Activated CD4-positive, alpha-beta memory T cell treated with anti-CD3 and anti-CD28 coated beads, Interleukin-2, amount 10 ng/mL, durations not matched to agents 7 days and 5 days (primary cell): Measurements from ENCODE around the gene CREB1. TPM values are rescaled to one million over a fixed set of nuclear protein-coding genes. Genes with fewer than 3 reads are reported as not detected.

Experiments
- CTCF ChIA-PET: fragments of 350-600 bp; sonication (Branson Sonifier 250); formaldehyde crosslinking; loops from one replicate; lab custom pipeline; 2021; ENCODE audit warnings: antibody characterized with exemption, inconsistent platforms; lab: Charles Lee
- POLR2A ChIA-PET: fragments of 350-600 bp; sonication (Branson Sonifier 250); formaldehyde crosslinking; loops from one replicate; lab custom pipeline; 2021; ENCODE audit warnings: antibody characterized with exemption; lab: Charles Lee
- DNase-seq: peaks from one replicate; pipeline ENCODE4 v3.0.0-alpha.2; 2020
- H3K27ac Mint-ChIP-seq: one replicate; pipeline ENCODE4 v1.8.0; 2021; ENCODE audit warnings: mild to moderate bottlenecking, mixed read lengths
- H3K27me3 Mint-ChIP-seq: one replicate; pipeline ENCODE4 v1.8.0; 2021; ENCODE audit warnings: mixed read lengths
- H3K36me3 Mint-ChIP-seq: one replicate; pipeline ENCODE4 v1.8.0; 2021; ENCODE audit warnings: low read depth, mixed read lengths
- H3K4me1 Mint-ChIP-seq: one replicate; pipeline ENCODE4 v1.8.0; 2021; ENCODE audit warnings: mixed read lengths
- H3K4me3 Mint-ChIP-seq: one replicate; pipeline ENCODE4 v1.8.0; 2021; ENCODE audit warnings: mild to moderate bottlenecking, mixed read lengths
- H3K9me3 Mint-ChIP-seq: one replicate; pipeline ENCODE4 v1.8.0; 2021; ENCODE audit warnings: mixed read lengths
- total RNA-seq, 2 experiments: library from RNA; stranded (reverse); gene quantifications; one replicate each; pipeline ENCODE4 v1.2.3, GENCODE V29; 2021

Gene CREB1
- total RNA-seq, 2 experiments from 2014 or later = 91.3 to 99.1 TPM

GRCh38 chr2:207561386-207562080 is 31.8 kb downstream of the CREB1 start:
- Mint-ChIP-seq H3K27ac (no peak overlapping the region), H3K36me3 (peaks cover 51% of the 10 kb centered on the region)
- CTCF ChIA-PET = no interaction called here

GRCh38 chr2:207565736-207566500 is 36.2 kb downstream of the CREB1 start:
- H3K36me3 Mint-ChIP-seq = peaks cover 64% of the 10 kb centered on the region

More at GRCh38 chr2:207561386-207562080, 31.8 kb downstream of the CREB1 start:
- H3K4me1 Mint-ChIP-seq = peaks cover 4% of the 10 kb centered on the region
- H3K9me3 Mint-ChIP-seq = no peaks in the 10 kb centered on the region
- no peaks in the 10 kb centered on the region for H3K27me3 Mint-ChIP-seq
- no peak overlapping the region for H3K4me3 Mint-ChIP-seq
- DNase-seq = no peak
- POLR2A ChIA-PET = interaction anchor here (1.0 kb wide), 1 partner anchor 11 kb away, joined by 3 read pairs; no protein-coding TSS in a partner anchor

GRCh38 chr2:207567671-207568070 is 37.9 kb downstream of the CREB1 start:
- Mint-ChIP-seq H3K27me3 (no peaks in the 10 kb centered on the region), H3K9me3 (no peaks in the 10 kb centered on the region), H3K4me3 (no peak overlapping the region), H3K27ac (no peak overlapping the region), H3K4me1 (peaks cover 9% of the 10 kb centered on the region), H3K36me3 (peaks cover 63% of the 10 kb centered on the region)
- ChIA-PET POLR2A (interaction anchor here (1.3 kb wide), 1 partner anchor 38 kb away, joined by 3 read pairs; the partner anchor contains the start of gene CREB1), CTCF (interaction anchor here (0.8 kb wide), 1 partner anchor 35 kb away, joined by 4 read pairs; no protein-coding TSS in a partner anchor)
- no peak for DNase-seq

More at GRCh38 chr2:207565736-207566500, 36.2 kb downstream of the CREB1 start:
- Mint-ChIP-seq H3K27ac (no peak overlapping the region), H3K27me3 (no peaks in the 10 kb centered on the region), H3K4me3 (no peak overlapping the region), H3K9me3 (no peaks in the 10 kb centered on the region), H3K4me1 (peaks cover 5% of the 10 kb centered on the region)
- ChIA-PET POLR2A (interaction anchor here (0.7 kb wide), 1 partner anchor 35 kb away, joined by 3 read pairs; no protein-coding TSS in a partner anchor), CTCF (interaction anchor here (0.6 to 1.3 kb wide), 2 partner anchors 35 to 36 kb away, joined by 3 read pairs; partner anchors contain the start of gene CREB1)
- DNase-seq = no peak

GRCh38 chr2:207571370-207571769 is 41.6 kb downstream of the CREB1 start:
- no peak overlapping the region for H3K27ac Mint-ChIP-seq
- H3K9me3 Mint-ChIP-seq = no peaks in the 10 kb centered on the region
- no peak overlapping the region for H3K4me3 Mint-ChIP-seq
- H3K36me3 Mint-ChIP-seq = peaks cover 68% of the 10 kb centered on the region
- H3K27me3 Mint-ChIP-seq = no peaks in the 10 kb centered on the region
- ChIA-PET CTCF (no interaction called here), POLR2A (interaction anchor here (1.4 kb wide), 1 partner anchor 54 kb away, joined by 3 read pairs; the partner anchor contains the start of gene METTL21A)
- peaks cover 9% of the 10 kb centered on the region for H3K4me1 Mint-ChIP-seq
- DNase-seq = no peak

GRCh38 chr2:207584952-207585351 is 55.2 kb downstream of the CREB1 start:
- CTCF ChIA-PET = no interaction called here

GRCh38 chr2:207587305-207587704 is 57.5 kb downstream of the CREB1 start:
- H3K4me3 Mint-ChIP-seq = no peak overlapping the region
- no peak overlapping the region for H3K27ac Mint-ChIP-seq
- POLR2A ChIA-PET = no interaction called here
- no peaks in the 10 kb centered on the region for H3K4me1 Mint-ChIP-seq
- H3K9me3 Mint-ChIP-seq = peaks cover 12% of the 10 kb centered on the region
- DNase-seq = no peak
- CTCF ChIA-PET = interaction anchor here (0.5 kb wide), 1 partner anchor 130 kb away, joined by 3 read pairs; no protein-coding TSS in a partner anchor
- peaks cover 90% of the 10 kb centered on the region for H3K36me3 Mint-ChIP-seq
- no peaks in the 10 kb centered on the region for H3K27me3 Mint-ChIP-seq

More at GRCh38 chr2:207584952-207585351, 55.2 kb downstream of the CREB1 start:
- DNase-seq = no peak
- Mint-ChIP-seq H3K27me3 (no peaks in the 10 kb centered on the region), H3K4me3 (no peak overlapping the region), H3K4me1 (peaks cover 2% of the 10 kb centered on the region), H3K9me3 (peaks cover 6% of the 10 kb centered on the region), H3K36me3 (peaks cover 82% of the 10 kb centered on the region), H3K27ac (no peak overlapping the region)
- POLR2A ChIA-PET = no interaction called here

- CTCF ChIA-PET = no interaction called here
- no peak for DNase-seq
- Mint-ChIP-seq H3K4me3 (no peak overlapping the region), H3K27ac (no peak overlapping the region), H3K9me3 (peaks cover 17% of the 10 kb centered on the region), H3K36me3 (peaks cover 88% of the 10 kb centered on the region), H3K4me1 (peaks cover 4% of the 10 kb centered on the region), H3K27me3 (no peaks in the 10 kb centered on the region)
- POLR2A ChIA-PET = no interaction called here
Measured at GRCh38 chr2:207589143-207589542, 59.4 kb downstream of the CREB1 start.

- peaks cover 13% of the 10 kb centered on the region for H3K4me1 Mint-ChIP-seq
- ChIA-PET CTCF (no interaction called here), POLR2A (no interaction called here)
- peaks cover 75% of the 10 kb centered on the region for H3K36me3 Mint-ChIP-seq
- H3K4me3 Mint-ChIP-seq = no peak overlapping the region
- peaks cover 17% of the 10 kb centered on the region for H3K9me3 Mint-ChIP-seq
- H3K27me3 Mint-ChIP-seq = no peaks in the 10 kb centered on the region
- no peak for DNase-seq
- H3K27ac Mint-ChIP-seq = no peak overlapping the region
Measured at GRCh38 chr2:207593277-207593676, 63.5 kb downstream of the CREB1 start.

- Mint-ChIP-seq H3K4me1 (peaks cover 13% of the 10 kb centered on the region), H3K9me3 (peaks cover 15% of the 10 kb centered on the region), H3K36me3 (peaks cover 69% of the 10 kb centered on the region), H3K4me3 (no peak overlapping the region), H3K27ac (peak overlapping the region; percentile 55), H3K27me3 (no peaks in the 10 kb centered on the region)
- no peak for DNase-seq
- CTCF ChIA-PET = no interaction called here
- POLR2A ChIA-PET = no interaction called here
Measured at GRCh38 chr2:207594264-207594663, 64.5 kb downstream of the CREB1 start.

- Mint-ChIP-seq H3K4me1 (peaks cover 15% of the 10 kb centered on the region), H3K9me3 (peaks cover 11% of the 10 kb centered on the region), H3K4me3 (no peak overlapping the region), H3K27ac (no peak overlapping the region), H3K36me3 (peaks cover 66% of the 10 kb centered on the region), H3K27me3 (no peaks in the 10 kb centered on the region)
- no peak for DNase-seq
- ChIA-PET CTCF (no interaction called here), POLR2A (no interaction called here)
Measured at GRCh38 chr2:207594731-207595130, 65.0 kb downstream of the CREB1 start.

- no peak for DNase-seq
- Mint-ChIP-seq H3K4me1 (peaks cover 20% of the 10 kb centered on the region), H3K27me3 (no peaks in the 10 kb centered on the region), H3K27ac (no peak overlapping the region), H3K4me3 (no peak overlapping the region), H3K9me3 (no peaks in the 10 kb centered on the region), H3K36me3 (peaks cover 40% of the 10 kb centered on the region)
- CTCF ChIA-PET = no interaction called here
- POLR2A ChIA-PET = no interaction called here
Measured at GRCh38 chr2:207599636-207600035, 69.9 kb downstream of the CREB1 start.

- CTCF ChIA-PET = no interaction called here
- H3K36me3 Mint-ChIP-seq = peaks cover 39% of the 10 kb centered on the region
- DNase-seq = no peak
- no peaks in the 10 kb centered on the region for H3K27me3 Mint-ChIP-seq
- no peaks in the 10 kb centered on the region for H3K9me3 Mint-ChIP-seq
- H3K4me3 Mint-ChIP-seq = no peak overlapping the region
- H3K27ac Mint-ChIP-seq = no peak overlapping the region
- POLR2A ChIA-PET = no interaction called here
- peaks cover 21% of the 10 kb centered on the region for H3K4me1 Mint-ChIP-seq
Measured at GRCh38 chr2:207600231-207600630, 70.5 kb downstream of the CREB1 start.

GRCh38 chr2:207601774-207602173 is 72.0 kb downstream of the CREB1 start:
- Mint-ChIP-seq H3K9me3 (no peaks in the 10 kb centered on the region), H3K27me3 (no peaks in the 10 kb centered on the region), H3K4me3 (no peak overlapping the region), H3K36me3 (peaks cover 40% of the 10 kb centered on the region), H3K27ac (no peak overlapping the region), H3K4me1 (peaks cover 21% of the 10 kb centered on the region)
- ChIA-PET POLR2A (interaction anchor here (2.4 kb wide), 1 partner anchor 23 kb away, joined by 7 read pairs; the partner anchor contains the start of gene METTL21A), CTCF (interaction anchor here (0.6 kb wide), 1 partner anchor 135 kb away, joined by 3 read pairs; no protein-coding TSS in a partner anchor)
- DNase-seq = no peak
